SK-N-SH (cell line): ENCODE results near the gene MTRF1. TPM values are rescaled to one million over a fixed set of nuclear protein-coding genes. Genes with fewer than 3 reads are reported as not detected.

ENCODE experiments used
- CTCF ChIA-PET: fragments of 300-600, 350-600 bp; formaldehyde crosslinking; extraction: SDS; loops from one replicate; lab custom pipeline; 2021; lab: Yijun Ruan, JAX
- POLR2A ChIA-PET: fragments of 350-600 bp; sonication (Branson Sonifier 250); formaldehyde crosslinking; extraction: SDS; loops from one replicate; lab custom pipeline; 2020; ENCODE audit warnings: antibody characterized with exemption, inconsistent platforms; lab: Yijun Ruan, JAX
- DNase-seq: peaks from one replicate; pipeline ENCODE4 v3.0.0; 2012
- H2AFZ ChIP-seq: fragments of 200-600 bp; sonication (generic); 2 replicates; pipeline ENCODE4 v1.8.1; 2016; ENCODE audit warnings: antibody characterized with exemption, mild to moderate bottlenecking, low read depth
- H3F3A ChIP-seq: fragments of 200-600 bp; sonication (generic); replicated peaks from 2 replicates; pipeline ENCODE3; 2016; ENCODE audit warnings: antibody characterized with exemption, mild to moderate bottlenecking; ENCODE audit not compliant: insufficient read depth
- H3K27ac ChIP-seq, 2 experiments: fragments of 200-500 bp in 1 of 2; fragments of 200-600 bp in 1 of 2; sonication (Bioruptor generic) in 1 of 2; sonication (generic), shearing (Covaris generic) in 1 of 2; 2 replicates each; pipeline versions ENCODE4 v1.5.1 to v1.6.1; 2014 to 2016; ENCODE audit warnings: low read depth in 2 of 2, inconsistent platforms in 1 of 2, low read length in 1 of 2, mild to moderate bottlenecking in 1 of 2, mixed read lengths in 1 of 2
- H3K27me3 ChIP-seq: fragments of 200-600 bp; sonication (generic), shearing (Covaris generic); 2 replicates; pipeline ENCODE4 v1.6.1; 2016; ENCODE audit warnings: mixed run types; ENCODE audit not compliant: insufficient read depth
- H3K36me3 ChIP-seq, 2 experiments: fragments of 200-500 bp in 1 of 2; fragments of 200-600 bp in 1 of 2; sonication (Bioruptor generic) in 1 of 2; sonication (generic) in 1 of 2; replicated peaks in 1 of 2; 2 replicates each; pipeline versions ENCODE3 to v1.5.1; 2014 to 2016; ENCODE audit warnings: low read length in 1 of 2, mild to moderate bottlenecking in 1 of 2; ENCODE audit not compliant: insufficient read depth in 2 of 2, control insufficient read depth in 1 of 2
- H3K4me1 ChIP-seq, 2 experiments: fragments of 200-500 bp in 1 of 2; fragments of 200-600 bp in 1 of 2; sonication (Bioruptor generic) in 1 of 2; sonication (generic), shearing (Covaris generic) in 1 of 2; 2 replicates each; pipeline versions ENCODE4 v1.5.1 to v1.6.1; 2014 to 2016; ENCODE audit warnings: low read depth in 1 of 2, low read length in 1 of 2, mixed run types in 1 of 2; ENCODE audit not compliant: insufficient read depth in 2 of 2, control insufficient read depth in 1 of 2
- H3K4me2 ChIP-seq: fragments of 200-600 bp; sonication (generic), shearing (Covaris generic); 2 replicates; pipeline ENCODE4 v1.6.1; 2017; ENCODE audit warnings: mixed run types
- H3K4me3 ChIP-seq, 2 experiments: fragments of 200-500 bp in 1 of 2; fragments of 200-600 bp in 1 of 2; sonication (Bioruptor generic) in 1 of 2; sonication (generic), shearing (Covaris generic) in 1 of 2; 2 replicates each; pipeline versions ENCODE4 v1.5.1 to v1.8.1; 2014 to 2016; ENCODE audit warnings: low read depth in 2 of 2, inconsistent platforms in 1 of 2, low read length in 1 of 2, mild to moderate bottlenecking in 1 of 2, mixed read lengths in 1 of 2, moderate library complexity in 1 of 2
- H3K79me2 ChIP-seq: fragments of 200-600 bp; sonication (generic); 2 replicates; pipeline ENCODE4 v1.8.1; 2017; ENCODE audit warnings: mild to moderate bottlenecking; ENCODE audit not compliant: insufficient read depth
- H3K9ac ChIP-seq: fragments of 200-600 bp; sonication (generic); 2 replicates; pipeline ENCODE4 v1.6.1; 2017; ENCODE audit warnings: mixed run types
- H3K9me2 ChIP-seq: fragments of 200-600 bp; sonication (generic); 2 replicates; pipeline ENCODE4 v1.6.1; 2017; ENCODE audit warnings: mixed run types
- H3K9me3 ChIP-seq: fragments of 200-600 bp; sonication (generic); 2 replicates; pipeline ENCODE4 v1.6.1; 2017; ENCODE audit warnings: mixed run types, mild to moderate bottlenecking, moderate library complexity
- H4K20me1 ChIP-seq: fragments of 200-600 bp; sonication (generic); 2 replicates; pipeline ENCODE4 v1.6.1; 2017; ENCODE audit warnings: mild to moderate bottlenecking, mixed run types; ENCODE audit not compliant: insufficient read depth
- ELF1 ChIP-seq: IDR thresholded peaks from 2 replicates; pipeline ENCODE4 v1.4.0; 2012
- FOXJ3 ChIP-seq: sonication (generic); formaldehyde crosslinking; IDR thresholded peaks from 2 replicates; pipeline ENCODE4 v1.5.1; 2020; ENCODE audit warnings: mild to moderate bottlenecking, missing genetic modification reagents
- FOXM1 ChIP-seq: IDR thresholded peaks from 2 replicates; pipeline ENCODE4 v1.4.0; 2012; ENCODE audit warnings: low read depth, mild to moderate bottlenecking
- GATA2 ChIP-seq: sonication (generic); formaldehyde crosslinking; IDR thresholded peaks from 2 replicates; pipeline ENCODE4 v1.5.0; 2020; ENCODE audit warnings: mild to moderate bottlenecking, missing genetic modification reagents
- JUND ChIP-seq: IDR thresholded peaks from 2 replicates; pipeline ENCODE4 v1.4.0; 2012
- MEF2A ChIP-seq: IDR thresholded peaks from 2 replicates; pipeline ENCODE4 v1.4.0; 2012; ENCODE audit warnings: low read depth, borderline replicate concordance
- MXI1 ChIP-seq: IDR thresholded peaks from 2 replicates; pipeline ENCODE4 v1.6.1; 2012; ENCODE audit warnings: mild to moderate bottlenecking, low read depth, low read length, improper control_type of control experiment
- NFIC ChIP-seq: IDR thresholded peaks from 2 replicates; pipeline ENCODE4 v1.4.0; 2012; ENCODE audit warnings: borderline replicate concordance
- NRF1 ChIP-seq: IDR thresholded peaks from 2 replicates; pipeline ENCODE4 v1.6.1; 2012; ENCODE audit warnings: low read depth, mild to moderate bottlenecking, low read length
- RCOR1 ChIP-seq: fragments of 150-350 bp; IDR thresholded peaks from 2 replicates; pipeline ENCODE4 v1.6.1; 2017; ENCODE audit warnings: antibody characterized with exemption, low read length
- RFX5 ChIP-seq: IDR thresholded peaks from 2 replicates; pipeline ENCODE4 v1.6.1; 2012; ENCODE audit warnings: mild to moderate bottlenecking, improper control_type of control experiment, low read length
- SMC3 ChIP-seq: IDR thresholded peaks from 2 replicates; pipeline ENCODE4 v1.6.1; 2012; ENCODE audit warnings: low read depth, low read length, improper control_type of control experiment
- YY1 ChIP-seq: IDR thresholded peaks from 2 replicates; pipeline ENCODE4 v1.4.0; 2012; ENCODE audit warnings: low read depth, mild to moderate bottlenecking
- WGBS: methylation state at CpG from one replicate; pipeline ENCODE4 v1.1.6; 2017; ENCODE audit warnings: low lambda C conversion rate; 5-methylcytosine and 5-hydroxymethylcytosine counted together
- polyA plus RNA-seq, 3 experiments: library from polyadenylated mRNA; depleted of rRNA; stranded (reverse); fragments of >200 nt; gene quantifications; 2 replicates each; pipeline ENCODE4 v1.2.3, GENCODE V29; 2012
- TF ChIP-seq, protein P1 (sequence below): fragments of 150-350 bp; IDR thresholded peaks from 2 replicates; pipeline ENCODE4 v1.6.1; 2016; ENCODE audit warnings: mild to moderate bottlenecking, low read depth, low read length
- TF ChIP-seq, protein P2 (sequence below): IDR thresholded peaks from 2 replicates; pipeline ENCODE4 v1.6.1; 2012; ENCODE audit warnings: mild to moderate bottlenecking, low read depth, low read length, moderate library complexity
- TF ChIP-seq, protein P3 (sequence below): IDR thresholded peaks from 2 replicates; pipeline ENCODE4 v1.4.0; 2012; ENCODE audit warnings: low read depth
- TF ChIP-seq, protein P4 (sequence below): IDR thresholded peaks from 2 replicates; pipeline ENCODE4; 2012

Gene MTRF1
- polyA plus RNA-seq, 1 of the 3 experiments (the other 2 are of a cell fraction) = 9.2 TPM

DNA sequence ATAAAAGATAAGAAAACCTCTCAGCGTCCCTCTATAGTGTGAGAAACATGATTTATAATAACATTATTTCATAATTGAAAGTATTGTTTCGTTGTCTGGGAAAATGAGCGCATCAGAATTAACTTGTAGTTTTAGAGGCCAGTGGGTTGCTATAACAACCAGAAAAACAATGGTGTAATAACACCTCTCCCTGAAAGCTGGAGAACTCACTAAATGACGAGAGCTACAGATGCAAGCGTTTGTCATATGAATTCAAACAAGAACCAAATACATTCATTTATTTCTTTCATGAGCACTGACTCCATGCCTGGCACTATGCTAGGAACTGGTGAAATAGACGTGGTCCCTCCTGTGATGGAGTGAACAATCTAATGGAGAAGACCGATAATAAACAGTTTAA is 85.3 kb downstream of the MTRF1 start:
- Histone ChIP-seq H3K9me3 (0 out of 2 replicates have a peak, but pooled peaks cover 10% of the 10 kb centered on the region), H3K9ac (no peak overlapping the region), H3K27ac (no peak overlapping the region), H3K4me2 (no peak overlapping the region)
- WGBS = 85% methylated on average over 7 of the region's 7 CpGs
- TF ChIP-seq MXI1 (no peak), GATA2 (CRISPR knock-in tag) (no peak), NRF1 (no peak), RCOR1 (no peak), MEF2A (no peak), RFX5 (no peak), NFIC (no peak), YY1 (no peak), FOXJ3 (no peak), SMC3 (no peak), JUND (no peak), FOXM1 (no peak), ELF1 (no peak)
- TF ChIP-seq, protein P1, sequence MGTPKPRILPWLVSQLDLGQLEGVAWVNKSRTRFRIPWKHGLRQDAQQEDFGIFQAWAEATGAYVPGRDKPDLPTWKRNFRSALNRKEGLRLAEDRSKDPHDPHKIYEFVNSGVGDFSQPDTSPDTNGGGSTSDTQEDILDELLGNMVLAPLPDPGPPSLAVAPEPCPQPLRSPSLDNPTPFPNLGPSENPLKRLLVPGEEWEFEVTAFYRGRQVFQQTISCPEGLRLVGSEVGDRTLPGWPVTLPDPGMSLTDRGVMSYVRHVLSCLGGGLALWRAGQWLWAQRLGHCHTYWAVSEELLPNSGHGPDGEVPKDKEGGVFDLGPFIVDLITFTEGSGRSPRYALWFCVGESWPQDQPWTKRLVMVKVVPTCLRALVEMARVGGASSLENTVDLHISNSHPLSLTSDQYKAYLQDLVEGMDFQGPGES = no peak
- TF ChIP-seq, protein P2, sequence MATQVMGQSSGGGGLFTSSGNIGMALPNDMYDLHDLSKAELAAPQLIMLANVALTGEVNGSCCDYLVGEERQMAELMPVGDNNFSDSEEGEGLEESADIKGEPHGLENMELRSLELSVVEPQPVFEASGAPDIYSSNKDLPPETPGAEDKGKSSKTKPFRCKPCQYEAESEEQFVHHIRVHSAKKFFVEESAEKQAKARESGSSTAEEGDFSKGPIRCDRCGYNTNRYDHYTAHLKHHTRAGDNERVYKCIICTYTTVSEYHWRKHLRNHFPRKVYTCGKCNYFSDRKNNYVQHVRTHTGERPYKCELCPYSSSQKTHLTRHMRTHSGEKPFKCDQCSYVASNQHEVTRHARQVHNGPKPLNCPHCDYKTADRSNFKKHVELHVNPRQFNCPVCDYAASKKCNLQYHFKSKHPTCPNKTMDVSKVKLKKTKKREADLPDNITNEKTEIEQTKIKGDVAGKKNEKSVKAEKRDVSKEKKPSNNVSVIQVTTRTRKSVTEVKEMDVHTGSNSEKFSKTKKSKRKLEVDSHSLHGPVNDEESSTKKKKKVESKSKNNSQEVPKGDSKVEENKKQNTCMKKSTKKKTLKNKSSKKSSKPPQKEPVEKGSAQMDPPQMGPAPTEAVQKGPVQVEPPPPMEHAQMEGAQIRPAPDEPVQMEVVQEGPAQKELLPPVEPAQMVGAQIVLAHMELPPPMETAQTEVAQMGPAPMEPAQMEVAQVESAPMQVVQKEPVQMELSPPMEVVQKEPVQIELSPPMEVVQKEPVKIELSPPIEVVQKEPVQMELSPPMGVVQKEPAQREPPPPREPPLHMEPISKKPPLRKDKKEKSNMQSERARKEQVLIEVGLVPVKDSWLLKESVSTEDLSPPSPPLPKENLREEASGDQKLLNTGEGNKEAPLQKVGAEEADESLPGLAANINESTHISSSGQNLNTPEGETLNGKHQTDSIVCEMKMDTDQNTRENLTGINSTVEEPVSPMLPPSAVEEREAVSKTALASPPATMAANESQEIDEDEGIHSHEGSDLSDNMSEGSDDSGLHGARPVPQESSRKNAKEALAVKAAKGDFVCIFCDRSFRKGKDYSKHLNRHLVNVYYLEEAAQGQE = no peak
- TF ChIP-seq, protein P3, sequence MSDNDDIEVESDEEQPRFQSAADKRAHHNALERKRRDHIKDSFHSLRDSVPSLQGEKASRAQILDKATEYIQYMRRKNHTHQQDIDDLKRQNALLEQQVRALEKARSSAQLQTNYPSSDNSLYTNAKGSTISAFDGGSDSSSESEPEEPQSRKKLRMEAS = no peak
- TF ChIP-seq, protein P4, sequence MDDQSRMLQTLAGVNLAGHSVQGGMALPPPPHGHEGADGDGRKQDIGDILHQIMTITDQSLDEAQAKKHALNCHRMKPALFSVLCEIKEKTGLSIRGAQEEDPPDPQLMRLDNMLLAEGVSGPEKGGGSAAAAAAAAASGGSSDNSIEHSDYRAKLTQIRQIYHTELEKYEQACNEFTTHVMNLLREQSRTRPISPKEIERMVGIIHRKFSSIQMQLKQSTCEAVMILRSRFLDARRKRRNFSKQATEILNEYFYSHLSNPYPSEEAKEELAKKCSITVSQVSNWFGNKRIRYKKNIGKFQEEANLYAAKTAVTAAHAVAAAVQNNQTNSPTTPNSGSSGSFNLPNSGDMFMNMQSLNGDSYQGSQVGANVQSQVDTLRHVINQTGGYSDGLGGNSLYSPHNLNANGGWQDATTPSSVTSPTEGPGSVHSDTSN = no peak
- TF ChIP-seq, all 33 proteins: peak for 0
- CTCF ChIA-PET = no interaction called here
- Histone ChIP-seq H3F3A (no peaks in the 10 kb centered on the region), H3K79me2 (no peaks in the 10 kb centered on the region), H3K4me1 (no peaks in the 10 kb centered on the region), H2AFZ (no peak overlapping the region), H3K9me2 (no peaks in the 10 kb centered on the region), H3K27me3 (no peaks in the 10 kb centered on the region), H4K20me1 (no peaks in the 10 kb centered on the region), H3K36me3 (no peaks in the 10 kb centered on the region), H3K4me3 (no peak overlapping the region)
- POLR2A ChIA-PET = no interaction called here
- no peak for DNase-seq
